Retinal pigment epithelial cell (primary cell): ENCODE data around the gene OMA1.
"Not testable (repeated sequence)": the region's sequence is repeated elsewhere in the genome, so short reads cannot be mapped to it uniquely, and the experiment has no call there.

ENCODE experiments used
- DNase-seq: peaks from one replicate; pipeline ENCODE4 v3.0.0-alpha.2; 2010; ENCODE audit warnings: low read depth
- H3K4me3 ChIP-seq: 2 replicates; pipeline ENCODE4 v1.5.1; 2011; ENCODE audit warnings: mild to moderate bottlenecking, low read length, control low read depth, moderate library complexity
- TF ChIP-seq, protein P1 (sequence below): conservative IDR thresholded peaks from 2 replicates; pipeline ENCODE4 v1.5.1; 2011; ENCODE audit warnings: low read depth, low read length, control low read depth, inconsistent platforms

OMA1 gene

DNA sequence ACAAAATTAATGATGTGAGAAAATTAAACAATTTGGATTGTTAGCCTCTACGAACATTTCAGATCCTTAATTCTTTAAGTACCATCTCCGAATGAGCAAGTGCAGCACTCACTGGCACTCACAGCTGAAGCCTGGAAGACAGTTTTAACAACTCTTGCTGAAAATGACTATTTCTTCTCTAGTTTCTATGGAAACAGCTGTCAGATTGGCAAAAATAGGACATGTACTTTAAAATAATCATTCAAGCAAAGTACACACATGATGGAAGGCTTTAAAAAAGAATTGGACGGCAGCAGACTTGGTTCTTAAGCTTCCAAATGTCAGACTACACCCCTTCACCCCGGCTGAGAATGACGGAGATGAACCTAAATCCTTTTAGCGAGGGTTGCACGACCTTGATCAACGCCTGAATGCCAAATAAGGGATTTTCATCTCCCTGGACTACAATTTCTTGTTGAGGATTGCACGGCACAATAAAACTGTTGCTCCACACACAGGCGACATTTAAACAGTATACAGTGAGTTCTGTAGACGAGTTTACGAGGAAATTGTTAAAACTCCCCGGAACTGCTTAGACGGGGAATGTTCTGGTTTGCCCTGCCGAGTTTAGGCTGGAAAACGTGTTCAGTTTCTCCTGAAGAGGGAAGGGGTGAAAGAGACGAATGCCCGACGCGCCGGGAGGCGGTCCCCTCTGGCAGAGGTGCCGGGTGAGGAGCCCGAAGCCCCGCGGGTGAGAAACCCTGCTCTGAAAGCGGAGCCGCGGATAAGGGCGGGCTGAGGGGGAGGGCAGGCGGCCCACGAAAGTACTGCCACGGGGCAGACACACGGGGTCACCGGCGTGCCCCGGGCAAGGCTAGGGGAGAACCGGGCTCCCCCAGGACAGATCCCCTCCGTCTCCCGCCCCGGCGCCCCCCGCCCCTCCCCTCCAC, 671 bp downstream of the OMA1 start:
- peak overlapping the region; percentile 77 for H3K4me3 ChIP-seq
- no peak for DNase-seq
- TF ChIP-seq, protein P1, sequence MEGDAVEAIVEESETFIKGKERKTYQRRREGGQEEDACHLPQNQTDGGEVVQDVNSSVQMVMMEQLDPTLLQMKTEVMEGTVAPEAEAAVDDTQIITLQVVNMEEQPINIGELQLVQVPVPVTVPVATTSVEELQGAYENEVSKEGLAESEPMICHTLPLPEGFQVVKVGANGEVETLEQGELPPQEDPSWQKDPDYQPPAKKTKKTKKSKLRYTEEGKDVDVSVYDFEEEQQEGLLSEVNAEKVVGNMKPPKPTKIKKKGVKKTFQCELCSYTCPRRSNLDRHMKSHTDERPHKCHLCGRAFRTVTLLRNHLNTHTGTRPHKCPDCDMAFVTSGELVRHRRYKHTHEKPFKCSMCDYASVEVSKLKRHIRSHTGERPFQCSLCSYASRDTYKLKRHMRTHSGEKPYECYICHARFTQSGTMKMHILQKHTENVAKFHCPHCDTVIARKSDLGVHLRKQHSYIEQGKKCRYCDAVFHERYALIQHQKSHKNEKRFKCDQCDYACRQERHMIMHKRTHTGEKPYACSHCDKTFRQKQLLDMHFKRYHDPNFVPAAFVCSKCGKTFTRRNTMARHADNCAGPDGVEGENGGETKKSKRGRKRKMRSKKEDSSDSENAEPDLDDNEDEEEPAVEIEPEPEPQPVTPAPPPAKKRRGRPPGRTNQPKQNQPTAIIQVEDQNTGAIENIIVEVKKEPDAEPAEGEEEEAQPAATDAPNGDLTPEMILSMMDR = no peak

DNA sequence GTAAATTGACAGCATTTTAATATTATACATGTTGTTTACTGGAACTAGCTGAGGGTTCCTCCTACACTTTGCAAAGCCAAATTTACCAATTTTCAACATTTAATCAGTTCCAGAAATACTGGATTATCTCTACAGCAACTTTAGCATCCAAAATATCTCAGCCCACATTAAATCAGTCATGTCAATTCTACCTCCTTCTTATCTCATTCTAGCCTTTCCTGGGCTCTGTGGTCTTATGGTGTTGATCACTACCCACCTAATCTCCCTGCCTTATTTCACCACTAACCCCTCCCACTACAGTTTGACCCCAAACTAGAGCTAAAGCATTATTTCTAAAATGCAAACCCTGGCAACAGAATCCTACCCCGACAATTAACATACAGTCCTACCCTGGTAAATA, 3.3 kb downstream of the OMA1 start:
- no peak for DNase-seq
- no peak overlapping the region for H3K4me3 ChIP-seq
- TF ChIP-seq, protein P1 = no peak

DNA sequence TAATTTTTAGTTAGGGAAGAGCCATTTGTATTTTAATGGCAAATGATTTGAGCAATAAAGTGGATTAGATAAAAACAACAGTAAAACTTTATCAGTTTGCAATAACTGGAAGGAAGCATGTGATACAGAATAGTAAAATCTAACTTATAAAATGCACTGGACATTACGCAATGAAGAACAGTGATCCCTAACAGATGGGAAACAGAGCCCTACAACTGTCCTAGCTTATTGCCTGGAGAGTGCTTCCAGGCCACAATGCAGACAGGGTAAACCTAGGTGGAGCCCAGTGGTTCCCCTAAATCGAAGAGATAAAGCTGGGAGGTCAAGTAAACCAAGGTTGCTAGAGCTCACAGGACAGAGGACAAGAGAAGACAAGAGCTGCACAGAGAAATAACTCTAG, 7.0 kb downstream of the OMA1 start:
- H3K4me3 ChIP-seq = no peak overlapping the region
- no peak for DNase-seq
- TF ChIP-seq, protein P1 = no peak

DNA sequence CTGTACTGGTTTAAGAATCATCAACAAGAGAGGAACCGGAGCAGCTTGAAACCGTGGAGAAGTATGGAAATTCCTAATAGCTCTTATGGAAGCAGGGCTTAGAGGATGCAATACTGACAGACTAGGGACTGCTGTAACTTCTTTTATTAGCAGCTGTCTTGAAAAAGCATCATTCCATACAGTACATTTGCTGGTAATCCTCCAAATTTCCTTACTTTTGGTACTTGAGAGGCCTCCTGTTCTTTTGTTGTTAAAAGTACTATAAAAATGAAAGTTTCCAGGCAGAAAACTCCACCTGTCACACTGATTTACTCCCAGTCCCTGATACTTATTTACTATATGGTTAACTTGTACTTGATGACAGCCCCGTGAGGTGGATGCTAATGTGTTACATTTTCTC, 7.7 kb downstream of the OMA1 start:
- no peak overlapping the region for H3K4me3 ChIP-seq
- TF ChIP-seq, protein P1 = no peak
- DNase-seq = no peak

DNA sequence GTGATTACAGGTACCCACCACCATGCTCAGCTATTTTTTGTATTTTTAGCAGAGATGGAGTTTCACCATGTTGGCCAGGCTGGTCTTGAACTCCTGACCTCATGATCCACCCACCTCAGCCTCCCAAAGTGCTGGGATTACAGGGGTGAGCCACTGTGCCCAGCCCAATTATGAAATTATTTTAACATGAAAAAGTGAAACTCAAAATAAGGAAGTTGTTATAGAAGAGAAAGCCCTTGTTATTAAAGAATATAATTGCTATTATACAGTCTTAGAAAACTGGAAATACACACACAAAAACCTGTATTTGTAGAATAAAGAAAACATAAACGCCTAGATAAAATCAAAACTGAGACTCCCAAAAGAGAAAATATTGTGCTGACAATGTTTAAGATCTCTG, 14.7 kb downstream of the OMA1 start:
- H3K4me3 ChIP-seq, DNase-seq: not testable (repeated sequence)

DNA sequence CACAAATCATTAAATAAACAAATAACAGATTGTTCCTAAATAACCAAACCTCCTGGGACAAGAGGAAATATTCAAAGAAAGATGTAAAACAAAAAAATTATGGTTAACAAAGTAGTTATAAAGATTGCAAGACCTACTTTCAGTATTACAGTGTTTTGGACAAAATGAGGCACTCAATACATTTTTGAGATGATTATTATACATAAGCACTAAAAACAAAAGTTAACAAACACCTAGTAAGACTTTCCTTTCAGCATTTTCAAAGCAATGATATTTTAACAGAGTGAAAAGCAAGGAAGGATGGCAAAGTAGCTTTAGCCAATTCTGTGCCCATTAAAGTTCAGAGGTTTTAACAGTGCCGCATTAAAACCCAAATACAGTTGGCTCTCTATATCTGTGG, 17.2 kb downstream of the OMA1 start:
- no peak for DNase-seq
- TF ChIP-seq, protein P1 = no peak
- no peak overlapping the region for H3K4me3 ChIP-seq

DNA sequence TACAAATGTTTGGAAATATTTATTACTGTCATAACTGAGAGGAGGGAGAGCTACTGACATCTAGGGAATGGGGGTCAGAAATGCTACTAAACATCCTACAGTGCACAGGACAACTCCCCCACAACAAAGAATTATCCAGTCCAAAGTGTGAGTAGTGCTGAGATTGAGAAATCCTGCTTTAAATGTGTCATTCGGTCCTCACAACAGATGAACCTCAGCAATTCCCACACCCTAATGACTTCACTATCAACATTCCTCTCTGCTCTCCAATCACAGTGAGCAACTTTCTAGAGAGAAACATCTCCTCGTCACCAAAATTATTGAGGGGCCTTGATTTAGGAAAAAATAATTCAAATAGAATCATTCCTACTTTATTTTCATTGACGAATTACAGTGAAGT, 18.0 kb downstream of the OMA1 start:
- H3K4me3 ChIP-seq = no peak overlapping the region
- TF ChIP-seq, protein P1 = no peak
- DNase-seq = no peak
